ENCODE data around the gene PRDM16.
"Not testable (repeated sequence)": the region's sequence is repeated elsewhere in the genome, so short reads cannot be mapped to it uniquely, and the experiment has no call there.

Gene PRDM16

DNA sequence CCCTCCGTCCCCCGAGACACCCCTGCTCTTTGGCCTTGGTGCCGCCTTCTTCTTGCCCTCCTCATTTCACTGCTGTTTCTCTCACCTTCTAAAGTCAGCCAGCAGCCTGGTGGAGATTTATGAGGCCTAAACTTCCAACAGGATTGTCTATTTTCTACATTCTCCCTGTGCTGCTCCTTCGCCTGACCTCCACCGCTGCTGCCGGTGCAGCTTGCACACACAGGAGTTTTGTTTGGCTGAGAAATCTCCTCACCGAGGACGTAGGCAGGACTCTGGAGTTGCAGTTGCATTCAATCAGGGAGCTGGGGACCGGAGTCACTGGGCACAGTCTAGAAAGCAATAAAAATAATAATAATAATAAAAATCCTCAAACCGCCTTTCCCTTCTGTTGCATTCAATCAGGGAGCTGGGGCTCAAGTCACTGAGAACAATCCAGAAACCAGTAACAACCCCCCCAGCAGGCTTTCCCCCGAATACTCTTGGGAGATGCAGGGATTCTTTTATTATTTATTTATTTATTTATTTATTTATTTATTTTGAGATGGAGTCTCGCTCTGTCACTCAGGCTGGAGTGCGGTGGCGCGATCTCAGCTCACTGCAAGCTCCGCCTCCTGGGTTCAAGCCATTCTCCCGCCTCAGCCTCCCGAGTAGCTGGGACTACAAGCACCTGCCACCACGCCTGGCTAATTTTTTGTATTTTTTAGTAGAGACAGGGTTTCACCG, 19.1 kb downstream of the PRDM16 start:
- H3K4me1 ChIP-seq (ENCODE audit: insufficient read depth, low read length, poor library complexity, severe bottlenecking); H4K20me1 ChIP-seq (ENCODE audit: insufficient read depth, low read length, poor library complexity, severe bottlenecking); H3K4me3 ChIP-seq (ENCODE audit: low read length, poor library complexity, severe bottlenecking); H3K9me3 ChIP-seq (ENCODE audit: insufficient read depth, low read depth, low read length); H3K9ac ChIP-seq (ENCODE audit: low read depth, low read length, poor library complexity, severe bottlenecking); H3K9me2 ChIP-seq (replicated peaks; ENCODE audit: low read depth, low read length); H3K36me3 ChIP-seq (ENCODE audit: insufficient read depth, low read length); H2AFZ ChIP-seq (ENCODE audit: low read length); H3K27me3 ChIP-seq (ENCODE audit: insufficient read depth, low read length, poor library complexity, severe bottlenecking); H3K4me2 ChIP-seq (ENCODE audit: low read depth, low read length, poor library complexity, severe bottlenecking); H3F3A ChIP-seq (ENCODE audit: low read depth): not testable (repeated sequence)
- peaks cover 65% of the 10 kb centered on the region for H3K79me2 ChIP-seq (ENCODE audit: insufficient read depth, low read length)

DNA sequence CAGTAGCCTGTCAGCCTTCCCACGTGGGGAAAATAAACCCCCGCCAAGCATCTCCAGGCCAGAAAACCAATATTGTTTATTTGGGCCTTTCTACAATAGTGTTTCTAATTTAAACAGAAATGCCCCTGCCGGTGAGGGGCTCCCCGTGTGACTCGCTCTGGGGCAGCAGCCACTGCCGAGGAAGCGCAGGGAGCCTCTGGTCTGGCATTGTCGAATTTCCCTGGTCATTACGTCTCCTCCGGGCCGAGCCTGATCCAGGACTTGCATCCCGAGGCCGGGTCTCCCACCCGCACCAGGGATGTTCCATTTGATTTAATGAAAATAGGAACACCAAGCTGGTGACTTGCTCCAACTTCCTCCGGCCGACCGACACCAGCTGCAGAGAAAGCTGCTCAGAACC, 20.5 kb downstream of the PRDM16 start:
- Histone ChIP-seq H3K36me3 (ENCODE audit: insufficient read depth, low read length) (no peaks in the 10 kb centered on the region), H3K9ac (ENCODE audit: low read depth, low read length, poor library complexity, severe bottlenecking) (no peak overlapping the region), H3K9me2 (replicated peaks; ENCODE audit: low read depth, low read length) (no peaks in the 10 kb centered on the region), H3K4me2 (ENCODE audit: low read depth, low read length, poor library complexity, severe bottlenecking) (no peak overlapping the region), H3K9me3 (ENCODE audit: insufficient read depth, low read depth, low read length) (no peaks in the 10 kb centered on the region), H4K20me1 (ENCODE audit: insufficient read depth, low read length, poor library complexity, severe bottlenecking) (no peaks in the 10 kb centered on the region), H3K4me1 (ENCODE audit: insufficient read depth, low read length, poor library complexity, severe bottlenecking) (peaks cover 7% of the 10 kb centered on the region), H3K4me3 (ENCODE audit: low read length, poor library complexity, severe bottlenecking) (no peak overlapping the region), H2AFZ (ENCODE audit: low read length) (no peak overlapping the region), H3K27me3 (ENCODE audit: insufficient read depth, low read length, poor library complexity, severe bottlenecking) (no peaks in the 10 kb centered on the region), H3K79me2 (ENCODE audit: insufficient read depth, low read length) (peaks cover 60% of the 10 kb centered on the region; the same call in 1 of the 2 replicates), H3F3A (ENCODE audit: low read depth) (no peaks in the 10 kb centered on the region)
- TF ChIP-seq EZH2phosphoT487 (IDR thresholded peaks at IDR 0.05; ENCODE audit: borderline replicate concordance) = no peak
- TF ChIP-seq, protein P1, sequence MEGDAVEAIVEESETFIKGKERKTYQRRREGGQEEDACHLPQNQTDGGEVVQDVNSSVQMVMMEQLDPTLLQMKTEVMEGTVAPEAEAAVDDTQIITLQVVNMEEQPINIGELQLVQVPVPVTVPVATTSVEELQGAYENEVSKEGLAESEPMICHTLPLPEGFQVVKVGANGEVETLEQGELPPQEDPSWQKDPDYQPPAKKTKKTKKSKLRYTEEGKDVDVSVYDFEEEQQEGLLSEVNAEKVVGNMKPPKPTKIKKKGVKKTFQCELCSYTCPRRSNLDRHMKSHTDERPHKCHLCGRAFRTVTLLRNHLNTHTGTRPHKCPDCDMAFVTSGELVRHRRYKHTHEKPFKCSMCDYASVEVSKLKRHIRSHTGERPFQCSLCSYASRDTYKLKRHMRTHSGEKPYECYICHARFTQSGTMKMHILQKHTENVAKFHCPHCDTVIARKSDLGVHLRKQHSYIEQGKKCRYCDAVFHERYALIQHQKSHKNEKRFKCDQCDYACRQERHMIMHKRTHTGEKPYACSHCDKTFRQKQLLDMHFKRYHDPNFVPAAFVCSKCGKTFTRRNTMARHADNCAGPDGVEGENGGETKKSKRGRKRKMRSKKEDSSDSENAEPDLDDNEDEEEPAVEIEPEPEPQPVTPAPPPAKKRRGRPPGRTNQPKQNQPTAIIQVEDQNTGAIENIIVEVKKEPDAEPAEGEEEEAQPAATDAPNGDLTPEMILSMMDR (conservative IDR thresholded peaks at IDR 0.05; ENCODE audit: low read length) = no peak

DNA sequence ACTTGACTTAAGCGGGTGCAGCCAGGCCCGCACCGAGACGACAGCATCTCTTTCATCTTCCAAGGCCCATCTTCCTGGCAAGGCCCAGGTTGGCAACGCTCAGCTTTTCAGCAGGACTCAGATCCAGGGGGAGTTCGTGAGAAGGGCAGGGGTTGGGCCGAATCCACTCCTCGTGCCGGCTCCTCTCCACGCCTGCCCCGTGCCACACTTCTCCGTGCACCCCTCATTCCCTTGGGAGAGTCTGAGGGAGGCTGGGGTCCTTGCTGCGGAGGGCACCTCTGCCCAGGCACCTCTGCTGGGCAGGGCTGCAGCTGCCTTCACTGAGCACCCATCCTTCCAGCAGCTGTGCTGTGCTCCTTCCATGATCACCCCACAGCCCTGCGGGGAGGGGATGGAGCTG, 22.3 kb downstream of the PRDM16 start:
- Histone ChIP-seq H2AFZ (ENCODE audit: low read length) (no peak overlapping the region), H3F3A (ENCODE audit: low read depth) (no peaks in the 10 kb centered on the region)

More for the DNA sequence above, 22.3 kb downstream of the PRDM16 start:
- TF ChIP-seq, protein P1 (conservative IDR thresholded peaks at IDR 0.05; ENCODE audit: low read length) = no peak
- TF ChIP-seq EZH2phosphoT487 (IDR thresholded peaks at IDR 0.05; ENCODE audit: borderline replicate concordance) = no peak
- Histone ChIP-seq H3K9ac (ENCODE audit: low read depth, low read length, poor library complexity, severe bottlenecking) (no peak overlapping the region), H3K4me1 (ENCODE audit: insufficient read depth, low read length, poor library complexity, severe bottlenecking) (peaks cover 7% of the 10 kb centered on the region), H3K79me2 (ENCODE audit: insufficient read depth, low read length) (peaks cover 70% of the 10 kb centered on the region; the same call in 1 of the 2 replicates), H3K27me3 (ENCODE audit: insufficient read depth, low read length, poor library complexity, severe bottlenecking) (no peaks in the 10 kb centered on the region), H3K9me2 (replicated peaks; ENCODE audit: low read depth, low read length) (no peaks in the 10 kb centered on the region), H3K36me3 (ENCODE audit: insufficient read depth, low read length) (no peaks in the 10 kb centered on the region), H3K9me3 (ENCODE audit: insufficient read depth, low read depth, low read length) (no peaks in the 10 kb centered on the region), H4K20me1 (ENCODE audit: insufficient read depth, low read length, poor library complexity, severe bottlenecking) (no peaks in the 10 kb centered on the region), H3K4me2 (ENCODE audit: low read depth, low read length, poor library complexity, severe bottlenecking) (no peak overlapping the region), H3K4me3 (ENCODE audit: low read length, poor library complexity, severe bottlenecking) (no peak overlapping the region)
